Measurements from ENCODE around the gene CIB2. TPM values are rescaled to one million over a fixed set of nuclear protein-coding genes. Genes with fewer than 3 reads are reported as not detected.

CIB2 gene
- polyA plus RNA-seq, 1 donor from 2014 or later, result 32.4 TPM

GRCh38 chr15:78057803-78058202 is 73.4 kb downstream of the CIB2 start:
- Histone ChIP-seq H3K79me2 (replicated peaks; ENCODE audit: insufficient read depth, low read length) (peaks cover under 1% of the 10 kb centered on the region), H2AFZ (ENCODE audit: low read depth, low read length) (no peak overlapping the region), H4K20me1 (ENCODE audit: insufficient read depth) (no peaks in the 10 kb centered on the region), H3K4me2 (ENCODE audit: low read length) (no peak overlapping the region), H3F3A (ENCODE audit: insufficient read depth, low read length, poor library complexity, severe bottlenecking) (no peaks in the 10 kb centered on the region), H3K27me3 (ENCODE audit: insufficient read depth, low read depth, low read length) (no peaks in the 10 kb centered on the region), H3K9me2 (ENCODE audit: insufficient read depth, low read length) (no peaks in the 10 kb centered on the region), H3K9ac (ENCODE audit: low read length) (no peak overlapping the region), H3K4me3 (ENCODE audit: low read length) (no peak overlapping the region), H3K36me3 (ENCODE audit: insufficient read depth, low read length) (no peaks in the 10 kb centered on the region), H3K27ac (ENCODE audit: low read length) (no peak overlapping the region), H3K9me3 (ENCODE audit: low read length) (no peaks in the 10 kb centered on the region)
- TF ChIP-seq SMC3 (conservative IDR thresholded peaks at IDR 0.05; ENCODE audit: poor library complexity) (no peak), MXI1 (conservative IDR thresholded peaks at IDR 0.05; ENCODE audit: poor library complexity, severe bottlenecking) (no peak), POLR2AphosphoS5 (IDR thresholded peaks at IDR 0.05) (no peak), CTCF (IDR thresholded peaks at IDR 0.05; ENCODE audit: poor library complexity, severe bottlenecking) (no peak)

DNA sequence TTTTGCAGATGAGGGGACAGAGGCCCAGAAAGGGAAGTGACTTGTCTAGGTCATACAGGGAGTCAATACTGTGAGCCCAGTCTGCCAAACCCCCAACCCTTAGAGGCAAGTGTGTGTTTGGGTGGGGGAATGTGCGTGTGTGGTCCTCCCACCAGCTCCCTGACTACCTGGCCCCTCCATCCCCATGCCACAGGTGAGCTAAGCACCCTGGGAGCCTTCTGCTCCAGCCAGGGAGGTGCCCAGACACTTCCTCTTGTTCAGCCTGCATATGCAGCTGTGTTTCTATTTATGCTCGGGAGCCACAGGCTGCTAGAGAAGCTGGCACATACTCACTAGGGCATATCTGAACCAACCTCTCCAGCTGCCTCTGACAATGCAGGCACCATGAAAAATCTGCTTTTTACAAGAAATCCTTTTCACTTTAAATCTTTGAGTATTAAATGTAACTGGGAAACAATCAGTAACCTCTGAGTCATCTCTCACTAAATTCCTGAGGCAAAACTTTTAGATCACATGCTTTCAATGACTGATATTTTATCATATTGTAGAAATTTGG is 74.5 kb downstream of the CIB2 start:
- Histone ChIP-seq H3K27me3 (ENCODE audit: insufficient read depth, low read depth, low read length) (no peaks in the 10 kb centered on the region), H3K9me3 (ENCODE audit: low read length) (no peaks in the 10 kb centered on the region), H3K4me3 (ENCODE audit: low read length) (no peak overlapping the region), H3F3A (ENCODE audit: insufficient read depth, low read length, poor library complexity, severe bottlenecking) (no peaks in the 10 kb centered on the region), H3K36me3 (ENCODE audit: insufficient read depth, low read length) (no peaks in the 10 kb centered on the region), H4K20me1 (ENCODE audit: insufficient read depth) (no peaks in the 10 kb centered on the region), H2AFZ (ENCODE audit: low read depth, low read length) (no peak overlapping the region), H3K9me2 (ENCODE audit: insufficient read depth, low read length) (no peaks in the 10 kb centered on the region), H3K9ac (ENCODE audit: low read length) (no peak overlapping the region), H3K27ac (ENCODE audit: low read length) (no peak overlapping the region), H3K4me2 (ENCODE audit: low read length) (no peak overlapping the region), H3K79me2 (replicated peaks; ENCODE audit: insufficient read depth, low read length) (no peaks in the 10 kb centered on the region)
- TF ChIP-seq POLR2AphosphoS5 (IDR thresholded peaks at IDR 0.05), result no peak
- no peak for TF ChIP-seq CTCF (IDR thresholded peaks at IDR 0.05; ENCODE audit: poor library complexity, severe bottlenecking)
- no peak for TF ChIP-seq EZH2 (IDR thresholded peaks at IDR 0.05; ENCODE audit: borderline replicate concordance, insufficient read depth, low read length, poor library complexity, severe bottlenecking)

GRCh38 chr15:78055919-78056713 is 75.1 kb downstream of the CIB2 start:
- Histone ChIP-seq H3K4me3 (ENCODE audit: low read length) (no peak overlapping the region), H3K9me2 (ENCODE audit: insufficient read depth, low read length) (no peaks in the 10 kb centered on the region), H3K27me3 (ENCODE audit: insufficient read depth, low read depth, low read length) (no peaks in the 10 kb centered on the region), H3K36me3 (ENCODE audit: insufficient read depth, low read length) (no peaks in the 10 kb centered on the region), H3F3A (ENCODE audit: insufficient read depth, low read length, poor library complexity, severe bottlenecking) (no peaks in the 10 kb centered on the region), H3K9me3 (ENCODE audit: low read length) (no peaks in the 10 kb centered on the region), H2AFZ (ENCODE audit: low read depth, low read length) (no peak overlapping the region), H4K20me1 (ENCODE audit: insufficient read depth) (no peaks in the 10 kb centered on the region), H3K27ac (ENCODE audit: low read length) (no peak overlapping the region), H3K4me2 (ENCODE audit: low read length) (no peak overlapping the region), H3K9ac (ENCODE audit: low read length) (no peak overlapping the region), H3K79me2 (replicated peaks; ENCODE audit: insufficient read depth, low read length) (no peaks in the 10 kb centered on the region)
- no peak for TF ChIP-seq SMC3 (conservative IDR thresholded peaks at IDR 0.05; ENCODE audit: poor library complexity)
- TF ChIP-seq RAD21 (conservative IDR thresholded peaks at IDR 0.05), result no peak
- no peak for TF ChIP-seq EP300 (conservative IDR thresholded peaks at IDR 0.05; ENCODE audit: poor library complexity, severe bottlenecking)
- TF ChIP-seq CTCF (IDR thresholded peaks at IDR 0.05; ENCODE audit: poor library complexity, severe bottlenecking), result no peak
- TF ChIP-seq MXI1 (conservative IDR thresholded peaks at IDR 0.05; ENCODE audit: poor library complexity, severe bottlenecking), result no peak
- TF ChIP-seq, protein P1, sequence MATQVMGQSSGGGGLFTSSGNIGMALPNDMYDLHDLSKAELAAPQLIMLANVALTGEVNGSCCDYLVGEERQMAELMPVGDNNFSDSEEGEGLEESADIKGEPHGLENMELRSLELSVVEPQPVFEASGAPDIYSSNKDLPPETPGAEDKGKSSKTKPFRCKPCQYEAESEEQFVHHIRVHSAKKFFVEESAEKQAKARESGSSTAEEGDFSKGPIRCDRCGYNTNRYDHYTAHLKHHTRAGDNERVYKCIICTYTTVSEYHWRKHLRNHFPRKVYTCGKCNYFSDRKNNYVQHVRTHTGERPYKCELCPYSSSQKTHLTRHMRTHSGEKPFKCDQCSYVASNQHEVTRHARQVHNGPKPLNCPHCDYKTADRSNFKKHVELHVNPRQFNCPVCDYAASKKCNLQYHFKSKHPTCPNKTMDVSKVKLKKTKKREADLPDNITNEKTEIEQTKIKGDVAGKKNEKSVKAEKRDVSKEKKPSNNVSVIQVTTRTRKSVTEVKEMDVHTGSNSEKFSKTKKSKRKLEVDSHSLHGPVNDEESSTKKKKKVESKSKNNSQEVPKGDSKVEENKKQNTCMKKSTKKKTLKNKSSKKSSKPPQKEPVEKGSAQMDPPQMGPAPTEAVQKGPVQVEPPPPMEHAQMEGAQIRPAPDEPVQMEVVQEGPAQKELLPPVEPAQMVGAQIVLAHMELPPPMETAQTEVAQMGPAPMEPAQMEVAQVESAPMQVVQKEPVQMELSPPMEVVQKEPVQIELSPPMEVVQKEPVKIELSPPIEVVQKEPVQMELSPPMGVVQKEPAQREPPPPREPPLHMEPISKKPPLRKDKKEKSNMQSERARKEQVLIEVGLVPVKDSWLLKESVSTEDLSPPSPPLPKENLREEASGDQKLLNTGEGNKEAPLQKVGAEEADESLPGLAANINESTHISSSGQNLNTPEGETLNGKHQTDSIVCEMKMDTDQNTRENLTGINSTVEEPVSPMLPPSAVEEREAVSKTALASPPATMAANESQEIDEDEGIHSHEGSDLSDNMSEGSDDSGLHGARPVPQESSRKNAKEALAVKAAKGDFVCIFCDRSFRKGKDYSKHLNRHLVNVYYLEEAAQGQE (IDR thresholded peaks at IDR 0.05; ENCODE audit: borderline replicate concordance), result no peak
- TF ChIP-seq EZH2 (IDR thresholded peaks at IDR 0.05; ENCODE audit: borderline replicate concordance, insufficient read depth, low read length, poor library complexity, severe bottlenecking), result no peak
- no peak for TF ChIP-seq POLR2AphosphoS5 (IDR thresholded peaks at IDR 0.05)
- no peak for TF ChIP-seq TAF1 (IDR thresholded peaks at IDR 0.05; ENCODE audit: low read depth)

Data from neural cell (in vitro differentiated cells).